Activated T-helper 17 cell treated with anti-CD3 and anti-CD28 coated beads, Interleukin-2, amount 50 U/mL, for 72 hours (primary cell): ENCODE data around the gene C2orf76. TPM values are rescaled to one million over a fixed set of nuclear protein-coding genes. Genes with fewer than 3 reads are reported as not detected.
A peak's percentile ranks its signal among the peaks of the same experiment; 100 is the strongest.

Experiments
- ATAC-seq: fragments of 150-1000 bp; cut with Tn5 transposase; replicated peaks from 2 replicates; pipeline ENCODE4 v1.10.0; 2021; ENCODE audit warnings: mild to moderate bottlenecking, moderate library complexity
- H3K27ac Mint-ChIP-seq: one replicate; pipeline ENCODE4 v1.8.0; 2022; ENCODE audit warnings: mixed read lengths
- H3K27me3 Mint-ChIP-seq: one replicate; pipeline ENCODE4 v1.8.0; 2022; ENCODE audit warnings: mixed read lengths
- H3K36me3 Mint-ChIP-seq: one replicate; pipeline ENCODE4 v1.8.0; 2022; ENCODE audit warnings: low read depth, mild to moderate bottlenecking, mixed read lengths
- H3K4me1 Mint-ChIP-seq: one replicate; pipeline ENCODE4 v1.8.0; 2022; ENCODE audit warnings: mixed read lengths
- H3K4me3 Mint-ChIP-seq: one replicate; pipeline ENCODE4 v1.8.0; 2022; ENCODE audit warnings: mild to moderate bottlenecking, mixed read lengths
- H3K9me3 Mint-ChIP-seq: one replicate; pipeline ENCODE4 v1.8.0; 2022; ENCODE audit warnings: mixed read lengths
- total RNA-seq, 2 donors: library from RNA; stranded (reverse); gene quantifications; one replicate each; pipeline ENCODE4 v1.2.3, GENCODE V29; 2022

The C2orf76 gene
- total RNA-seq, 2 donors from 2014 or later: 9.6 to 11.7 TPM

- Mint-ChIP-seq H3K9me3 (no peaks in the 10 kb centered on the region), H3K27ac (peak overlapping the region; percentile 95), H3K36me3 (peaks cover 58% of the 10 kb centered on the region), H3K4me3 (peak overlapping the region; percentile 97), H3K27me3 (no peaks in the 10 kb centered on the region), H3K4me1 (peaks cover 18% of the 10 kb centered on the region)
- ATAC-seq: peak; percentile 48
Observed at GRCh38 chr2:119367472-119368099, 952 bp upstream of the C2orf76 start.

DNA sequence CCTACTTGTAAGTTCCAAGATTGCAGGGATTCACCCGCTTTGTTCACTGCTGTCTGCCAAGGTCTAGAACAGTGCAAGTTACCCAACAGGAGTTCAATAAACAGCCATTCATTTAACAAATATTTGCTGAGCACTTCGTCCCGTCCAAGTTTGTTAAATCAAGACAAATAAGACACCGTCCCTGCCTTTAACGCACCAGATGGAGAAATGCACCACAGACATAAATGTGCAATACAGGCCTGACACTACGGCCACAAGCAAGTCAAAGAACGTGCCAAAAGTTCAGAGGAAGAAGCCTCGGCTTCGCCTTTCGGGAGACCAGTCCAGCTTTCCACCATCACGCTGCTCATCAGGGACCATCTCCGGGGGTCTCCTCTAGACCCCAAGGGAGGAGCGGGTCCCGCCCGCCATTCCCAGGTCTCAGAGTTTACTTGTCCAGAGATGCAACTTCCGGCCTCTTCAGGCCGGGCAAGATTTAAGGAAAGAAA is 429 bp downstream of the C2orf76 start:
- Mint-ChIP-seq H3K9me3 (no peaks in the 10 kb centered on the region), H3K4me1 (peaks cover 18% of the 10 kb centered on the region), H3K36me3 (peaks cover 44% of the 10 kb centered on the region), H3K27ac (peak overlapping the region; percentile 95), H3K4me3 (peak overlapping the region; percentile 97), H3K27me3 (no peaks in the 10 kb centered on the region)
- no peak for ATAC-seq

DNA sequence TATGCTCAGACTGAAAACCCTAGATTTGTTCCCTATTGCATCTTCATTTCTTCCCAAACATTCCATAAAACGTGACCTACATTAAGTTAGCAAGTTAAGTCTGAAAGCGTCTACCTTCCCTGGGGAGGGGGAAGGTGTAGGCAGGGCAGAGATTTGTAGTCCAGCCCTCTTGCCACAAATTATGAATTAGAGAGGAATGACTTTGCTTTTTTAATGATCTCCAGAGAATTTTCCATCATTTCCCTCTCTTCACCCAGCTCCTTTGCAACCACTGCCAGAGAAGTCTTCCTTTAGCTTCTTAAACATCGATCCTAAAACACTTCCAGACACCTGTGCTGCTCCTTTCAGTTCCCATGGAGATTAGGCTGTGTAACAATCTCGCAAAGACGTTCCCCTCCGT is 1.2 kb downstream of the C2orf76 start:
- peak overlapping the region; percentile 97 for H3K4me3 Mint-ChIP-seq
- H3K4me1 Mint-ChIP-seq: peaks cover 18% of the 10 kb centered on the region
- peaks cover 37% of the 10 kb centered on the region for H3K36me3 Mint-ChIP-seq
- ATAC-seq: no peak
- H3K27me3 Mint-ChIP-seq: no peaks in the 10 kb centered on the region
- no peaks in the 10 kb centered on the region for H3K9me3 Mint-ChIP-seq
- peak overlapping the region; percentile 95 for H3K27ac Mint-ChIP-seq

DNA sequence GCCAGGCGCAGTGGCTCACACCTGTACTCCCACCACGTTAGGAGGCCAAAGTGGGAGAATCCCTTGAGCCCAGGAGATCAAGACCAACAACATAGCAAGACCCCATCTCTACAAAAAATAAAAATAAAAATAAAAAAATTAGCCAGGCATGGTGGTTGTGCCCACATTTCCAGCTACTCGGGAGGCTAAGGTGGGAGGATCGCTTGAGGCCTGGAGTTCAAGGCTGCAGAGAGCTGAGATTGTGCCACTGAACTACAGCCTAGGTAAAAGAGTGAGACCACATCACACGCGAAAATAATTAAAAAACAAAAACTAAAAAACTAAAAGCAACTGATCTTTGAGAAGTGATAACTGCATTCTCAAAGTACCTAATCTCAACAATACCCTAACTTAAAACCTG is 1.8 kb downstream of the C2orf76 start:
- no peaks in the 10 kb centered on the region for H3K9me3 Mint-ChIP-seq
- H3K27ac Mint-ChIP-seq: no peak overlapping the region
- peak overlapping the region; percentile 97 for H3K4me3 Mint-ChIP-seq
- H3K4me1 Mint-ChIP-seq: peaks cover 14% of the 10 kb centered on the region
- no peaks in the 10 kb centered on the region for H3K27me3 Mint-ChIP-seq
- peaks cover 30% of the 10 kb centered on the region for H3K36me3 Mint-ChIP-seq
- ATAC-seq: no peak

- no peaks in the 10 kb centered on the region for H3K36me3 Mint-ChIP-seq
- no peak for ATAC-seq
- no peak overlapping the region for H3K4me3 Mint-ChIP-seq
- peaks cover 12% of the 10 kb centered on the region for H3K4me1 Mint-ChIP-seq
- no peaks in the 10 kb centered on the region for H3K27me3 Mint-ChIP-seq
- H3K9me3 Mint-ChIP-seq: no peaks in the 10 kb centered on the region
- no peak overlapping the region for H3K27ac Mint-ChIP-seq
Observed at GRCh38 chr2:119360423-119360966, 6.1 kb downstream of the C2orf76 start.

GRCh38 chr2:119359774-119360173 is 6.9 kb downstream of the C2orf76 start:
- no peak for ATAC-seq
- Mint-ChIP-seq H3K27ac (no peak overlapping the region), H3K4me3 (no peak overlapping the region), H3K9me3 (no peaks in the 10 kb centered on the region), H3K36me3 (no peaks in the 10 kb centered on the region), H3K27me3 (no peaks in the 10 kb centered on the region), H3K4me1 (peaks cover 5% of the 10 kb centered on the region)

- H3K9me3 Mint-ChIP-seq: no peaks in the 10 kb centered on the region
Observed at GRCh38 chr2:119354860-119355259, 11.8 kb downstream of the C2orf76 start.

GRCh38 chr2:119352357-119352756 is 14.3 kb downstream of the C2orf76 start:
- no peak for ATAC-seq
- H3K36me3 Mint-ChIP-seq: no peaks in the 10 kb centered on the region
- H3K27me3 Mint-ChIP-seq: no peaks in the 10 kb centered on the region
- H3K4me3 Mint-ChIP-seq: no peak overlapping the region
- peaks cover 5% of the 10 kb centered on the region for H3K4me1 Mint-ChIP-seq
- no peak overlapping the region for H3K27ac Mint-ChIP-seq
- no peaks in the 10 kb centered on the region for H3K9me3 Mint-ChIP-seq

More at GRCh38 chr2:119354860-119355259, 11.8 kb downstream of the C2orf76 start:
- Mint-ChIP-seq H3K4me3 (no peak overlapping the region), H3K27me3 (no peaks in the 10 kb centered on the region), H3K36me3 (no peaks in the 10 kb centered on the region), H3K4me1 (peaks cover 5% of the 10 kb centered on the region), H3K27ac (no peak overlapping the region)
- ATAC-seq: no peak

DNA sequence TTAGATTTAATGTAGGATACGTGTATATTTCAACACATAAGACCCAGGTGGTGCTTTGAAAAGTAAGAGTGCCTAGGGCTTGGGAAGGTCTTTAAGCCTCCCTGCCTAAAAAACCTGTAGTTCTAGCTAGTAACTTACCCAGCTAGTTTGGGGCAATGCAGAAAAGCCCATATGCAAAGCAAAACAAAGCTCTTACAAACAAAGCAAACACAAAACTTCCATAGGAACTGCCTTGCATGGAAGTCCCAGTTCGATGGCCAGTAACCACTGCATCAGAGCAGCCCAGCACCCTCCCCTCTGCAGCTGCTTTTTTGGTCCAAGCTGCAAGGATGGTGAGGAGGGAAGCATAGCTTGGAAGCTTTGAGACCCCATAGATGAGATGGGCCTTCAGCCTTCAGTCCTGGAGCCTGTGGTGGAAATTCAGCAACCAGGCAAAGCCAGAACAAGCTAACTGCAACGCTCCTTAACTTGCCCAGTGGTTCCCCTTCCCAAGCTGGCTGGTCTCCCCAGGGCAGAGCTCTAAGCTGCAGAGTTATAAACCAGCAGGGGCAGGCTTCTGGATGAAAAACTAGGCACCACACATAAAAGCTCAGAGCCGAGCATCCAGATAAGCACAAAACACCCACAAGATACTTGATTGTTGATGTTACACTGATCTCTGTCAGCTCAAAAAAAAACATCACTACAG is 16.2 kb downstream of the C2orf76 start:
- Mint-ChIP-seq H3K27ac (no peak overlapping the region), H3K27me3 (no peaks in the 10 kb centered on the region), H3K4me3 (no peak overlapping the region), H3K4me1 (peaks cover under 1% of the 10 kb centered on the region), H3K9me3 (no peaks in the 10 kb centered on the region), H3K36me3 (no peaks in the 10 kb centered on the region)
- ATAC-seq: no peak

GRCh38 chr2:119349289-119349688 is 17.3 kb downstream of the C2orf76 start:
- Mint-ChIP-seq H3K36me3 (no peaks in the 10 kb centered on the region), H3K9me3 (no peaks in the 10 kb centered on the region), H3K4me3 (no peak overlapping the region), H3K27ac (no peak overlapping the region), H3K4me1 (no peaks in the 10 kb centered on the region), H3K27me3 (no peaks in the 10 kb centered on the region)
- no peak for ATAC-seq

- peaks cover 8% of the 10 kb centered on the region for H3K4me1 Mint-ChIP-seq
Observed at GRCh38 chr2:119341684-119342083, 24.9 kb downstream of the C2orf76 start.

GRCh38 chr2:119339562-119339923 is 27.1 kb downstream of the C2orf76 start:
- Mint-ChIP-seq H3K27me3 (no peaks in the 10 kb centered on the region), H3K4me3 (no peak overlapping the region), H3K9me3 (no peaks in the 10 kb centered on the region), H3K27ac (peak overlapping the region; percentile 56), H3K4me1 (peaks cover 8% of the 10 kb centered on the region), H3K36me3 (peaks cover 15% of the 10 kb centered on the region)
- no peak for ATAC-seq

More at GRCh38 chr2:119341684-119342083, 24.9 kb downstream of the C2orf76 start:
- Mint-ChIP-seq H3K9me3 (no peaks in the 10 kb centered on the region), H3K27me3 (no peaks in the 10 kb centered on the region), H3K4me3 (no peak overlapping the region), H3K36me3 (peaks cover 2% of the 10 kb centered on the region), H3K27ac (no peak overlapping the region)
- no peak for ATAC-seq

DNA sequence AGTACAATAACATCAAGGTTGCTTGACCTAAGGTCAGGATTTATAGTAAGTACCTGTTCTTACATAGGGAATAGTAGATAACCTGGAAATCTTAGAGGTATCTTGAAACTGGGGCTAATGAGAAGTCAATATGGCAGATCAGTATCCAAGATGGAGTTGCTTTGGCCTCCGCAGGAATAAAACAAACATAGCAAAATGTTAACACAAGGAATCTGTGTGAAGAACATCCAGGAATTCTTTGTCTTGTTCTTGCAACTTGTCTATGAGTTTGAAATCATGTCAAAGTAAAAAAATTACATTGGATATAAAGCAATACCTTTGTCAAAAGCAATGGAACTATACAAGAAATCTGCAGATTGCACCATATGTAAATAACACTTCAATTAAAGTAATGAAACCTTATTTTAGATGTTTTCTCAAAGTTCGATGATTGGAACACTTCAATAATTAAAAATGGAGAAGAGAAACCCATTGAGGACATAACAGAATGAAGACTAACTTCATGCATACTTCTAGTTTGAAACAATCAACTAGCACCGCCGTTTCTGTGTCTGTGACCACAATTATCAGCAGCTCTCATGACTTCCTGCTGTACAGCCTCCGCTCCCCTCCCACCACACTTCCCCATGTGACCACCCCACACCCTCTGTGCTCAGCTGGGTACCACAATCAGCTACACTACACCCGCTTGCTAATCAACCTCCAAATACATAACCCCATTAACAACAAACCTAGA is 27.6 kb downstream of the C2orf76 start:
- peaks cover 8% of the 10 kb centered on the region for H3K4me1 Mint-ChIP-seq
- no peak overlapping the region for H3K4me3 Mint-ChIP-seq
- ATAC-seq: no peak
- H3K9me3 Mint-ChIP-seq: no peaks in the 10 kb centered on the region
- peaks cover 18% of the 10 kb centered on the region for H3K36me3 Mint-ChIP-seq
- no peaks in the 10 kb centered on the region for H3K27me3 Mint-ChIP-seq
- H3K27ac Mint-ChIP-seq: peak overlapping the region; percentile 56

DNA sequence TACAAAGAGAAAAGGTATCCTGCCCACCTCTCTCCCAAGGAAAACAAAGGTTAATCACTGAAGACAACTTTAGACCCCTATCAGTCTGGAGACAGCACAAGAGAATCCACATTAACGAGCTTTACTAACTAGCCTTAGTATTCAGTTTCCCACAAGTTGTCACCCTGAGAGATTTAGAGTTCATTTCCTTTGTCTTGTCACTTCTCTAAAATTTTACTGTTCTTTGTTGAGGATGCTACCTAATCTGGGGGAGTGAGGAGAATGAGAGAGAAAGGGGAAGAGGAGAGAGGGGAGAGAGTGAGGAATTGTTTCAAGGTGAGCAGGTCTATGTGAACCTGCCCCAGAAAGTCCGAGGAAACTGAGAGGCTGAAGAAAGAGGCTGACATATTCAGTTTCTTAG is 28.4 kb downstream of the C2orf76 start:
- Mint-ChIP-seq H3K4me3 (no peak overlapping the region), H3K36me3 (peaks cover 21% of the 10 kb centered on the region), H3K9me3 (no peaks in the 10 kb centered on the region), H3K27ac (peak overlapping the region; percentile 13), H3K27me3 (no peaks in the 10 kb centered on the region), H3K4me1 (peaks cover 8% of the 10 kb centered on the region)
- ATAC-seq: no peak
